Trophoblast cell (in vitro differentiated cells and primary cell): ENCODE results near the gene CERS6.
A peak's percentile ranks its signal among the peaks of the same experiment; 100 is the strongest.

Source experiments
- DNase-seq, 2 donors: peaks; one replicate each; pipeline ENCODE4 v3.0.0-alpha.2; 2016
- H2AFZ ChIP-seq: 2 replicates; pipeline ENCODE4 v1.6.1; 2013; ENCODE audit warnings: low read length, moderate library complexity, mild to moderate bottlenecking; ENCODE audit not compliant: insufficient read depth, poor library complexity
- H2AK5ac ChIP-seq: 2 replicates; pipeline ENCODE4 v1.6.1; 2013; ENCODE audit warnings: mild to moderate bottlenecking, low read length
- H2BK120ac ChIP-seq: 2 replicates; pipeline ENCODE4 v1.6.1; 2013; ENCODE audit warnings: low read length, mild to moderate bottlenecking, moderate library complexity; ENCODE audit not compliant: insufficient read depth, poor library complexity
- H2BK12ac ChIP-seq: 2 replicates; pipeline ENCODE4 v1.6.1; 2013; ENCODE audit warnings: mild to moderate bottlenecking, low read length, moderate library complexity
- H2BK5ac ChIP-seq: 2 replicates; pipeline ENCODE4 v1.6.1; 2013; ENCODE audit warnings: low read length, low read depth, moderate library complexity, mild to moderate bottlenecking; ENCODE audit not compliant: poor library complexity
- H3K14ac ChIP-seq: 2 replicates; pipeline ENCODE4 v1.6.1; 2013; ENCODE audit warnings: mild to moderate bottlenecking, low read length
- H3K18ac ChIP-seq: 2 replicates; pipeline ENCODE4 v1.6.1; 2013; ENCODE audit warnings: mild to moderate bottlenecking, low read length
- H3K23ac ChIP-seq: 2 replicates; pipeline ENCODE4 v1.6.1; 2013; ENCODE audit warnings: low read length
- H3K27ac ChIP-seq: 2 replicates; pipeline ENCODE4 v1.5.1; 2013; ENCODE audit warnings: low read depth, mild to moderate bottlenecking, inconsistent platforms, low read length, moderate library complexity
- H3K27me3 ChIP-seq: 2 replicates; pipeline ENCODE4 v1.6.1; 2013; ENCODE audit warnings: inconsistent platforms, mild to moderate bottlenecking, low read length, moderate library complexity; ENCODE audit not compliant: insufficient read depth
- H3K36me3 ChIP-seq, 2 experiments: 1 replicate in 1 of 2; 2 replicates in 1 of 2; pipeline ENCODE4 v1.6.1; 2013; ENCODE audit warnings: low read length in 2 of 2, mild to moderate bottlenecking in 2 of 2, moderate library complexity in 1 of 2; ENCODE audit not compliant: insufficient read depth in 2 of 2, control insufficient read depth in 1 of 2
- H3K4ac ChIP-seq: 2 replicates; pipeline ENCODE4 v1.6.1; 2013; ENCODE audit warnings: low read depth, mild to moderate bottlenecking, low read length, moderate library complexity
- H3K4me1 ChIP-seq, 2 experiments: 1 replicate in 1 of 2; 2 replicates in 1 of 2; pipeline ENCODE4 v1.6.1; 2013; ENCODE audit warnings: low read length in 2 of 2, mild to moderate bottlenecking in 2 of 2, moderate library complexity in 1 of 2; ENCODE audit not compliant: insufficient read depth in 2 of 2, control insufficient read depth in 1 of 2
- H3K4me2 ChIP-seq: 2 replicates; pipeline ENCODE4 v1.6.1; 2013; ENCODE audit warnings: inconsistent platforms, mild to moderate bottlenecking, low read length, moderate library complexity
- H3K4me3 ChIP-seq: 2 replicates; pipeline ENCODE4 v1.5.1; 2013; ENCODE audit warnings: mild to moderate bottlenecking, low read depth, low read length, inconsistent platforms
- H3K79me1 ChIP-seq: one replicate; pipeline ENCODE4 v1.6.1; 2013; ENCODE audit warnings: low read length
- H3K79me2 ChIP-seq: 2 replicates; pipeline ENCODE4 v1.6.1; 2013; ENCODE audit warnings: low read length, mild to moderate bottlenecking; ENCODE audit not compliant: control insufficient read depth, insufficient read depth, poor library complexity
- H3K9ac ChIP-seq: 2 replicates; pipeline ENCODE4 v1.6.1; 2013; ENCODE audit warnings: mild to moderate bottlenecking, low read length
- H3K9me3 ChIP-seq: 2 replicates; pipeline ENCODE4 v1.6.1; 2013; ENCODE audit warnings: low read depth, mild to moderate bottlenecking, control low read depth, inconsistent platforms, low read length; ENCODE audit not compliant: insufficient read depth
- H4K12ac ChIP-seq: 2 replicates; pipeline ENCODE4 v1.6.1; 2013; ENCODE audit warnings: low read depth, mild to moderate bottlenecking, low read length, moderate library complexity
- H4K8ac ChIP-seq: 2 replicates; pipeline ENCODE4 v1.6.1; 2013; ENCODE audit warnings: low read depth, mild to moderate bottlenecking, low read length, moderate library complexity
- H4K91ac ChIP-seq: one replicate; pipeline ENCODE4 v1.6.1; 2013; ENCODE audit warnings: low read depth, mild to moderate bottlenecking, low read length, moderate library complexity
- WGBS: extraction: QIAGEN DNeasy Blood & Tissue Kit; methylation state at CpG from one replicate; pipeline ENCODE4 v1.1.7; 2013; ENCODE audit warnings: missing lambda C conversion rate; ENCODE audit not compliant: insufficient read length, insufficient coverage; ENCODE audit errors: extremely low coverage; 5-methylcytosine and 5-hydroxymethylcytosine counted together

Gene CERS6

GRCh38 chr2:168683996-168684395 lies 227.9 kb downstream of the CERS6 start:
- DNase-seq, result no peak
- H4K91ac ChIP-seq, result no peak overlapping the region
- no peaks in the 10 kb centered on the region for H3K79me2 ChIP-seq
- H3K36me3 ChIP-seq, result no peaks in the 10 kb centered on the region
- H3K9me3 ChIP-seq, result no peaks in the 10 kb centered on the region
- peaks cover 0 to 3% of the 10 kb centered on the region in 2 experiments for H3K4me1 ChIP-seq
- H3K18ac ChIP-seq, result no peak overlapping the region
- H3K14ac ChIP-seq, result no peak overlapping the region
- no peak overlapping the region for H3K9ac ChIP-seq
- no peak overlapping the region for H3K27ac ChIP-seq
- no peaks in the 10 kb centered on the region for H3K27me3 ChIP-seq
- no peak overlapping the region for H2BK5ac ChIP-seq
- no peak overlapping the region for H4K8ac ChIP-seq
- no peak overlapping the region for H3K23ac ChIP-seq
- H3K4me3 ChIP-seq, result no peak overlapping the region
- H4K12ac ChIP-seq, result no peak overlapping the region
- no peak overlapping the region for H2BK12ac ChIP-seq
- no CpG with 5 or more reads among the region's 1 CpG for WGBS
- H2AFZ ChIP-seq, result no peak overlapping the region
- H2BK120ac ChIP-seq, result no peak overlapping the region
- no peak overlapping the region for H2AK5ac ChIP-seq
- H3K79me1 ChIP-seq, result no peaks in the 10 kb centered on the region
- H3K4ac ChIP-seq, result no peak overlapping the region
- H3K4me2 ChIP-seq, result no peak overlapping the region

- no peaks in the 10 kb centered on the region for H3K79me1 ChIP-seq
- no peak overlapping the region for H3K27ac ChIP-seq
- H4K12ac ChIP-seq, result no peak overlapping the region
- DNase-seq, result no peak
- no peak overlapping the region for H3K14ac ChIP-seq
- no peak overlapping the region for H2AFZ ChIP-seq
- H3K36me3 ChIP-seq, result no peaks in the 10 kb centered on the region
- H3K4me2 ChIP-seq, result no peak overlapping the region
- no CpG with 5 or more reads among the region's 3 CpGs for WGBS
- H3K18ac ChIP-seq, result no peak overlapping the region
- H3K4ac ChIP-seq, result no peak overlapping the region
- no peak overlapping the region for H2AK5ac ChIP-seq
- no peaks in the 10 kb centered on the region for H3K27me3 ChIP-seq
- H3K4me1 ChIP-seq, result peaks cover 0 to 3% of the 10 kb centered on the region in 2 experiments
- H3K79me2 ChIP-seq, result no peaks in the 10 kb centered on the region
- no peak overlapping the region for H4K91ac ChIP-seq
- no peak overlapping the region for H2BK5ac ChIP-seq
- no peak overlapping the region for H3K4me3 ChIP-seq
- H2BK120ac ChIP-seq, result no peak overlapping the region
- no peak overlapping the region for H2BK12ac ChIP-seq
- H3K9ac ChIP-seq, result no peak overlapping the region
- no peaks in the 10 kb centered on the region for H3K9me3 ChIP-seq
- H4K8ac ChIP-seq, result no peak overlapping the region
- no peak overlapping the region for H3K23ac ChIP-seq
These were observed 229.0 kb downstream of the CERS6 start for GRCh38 chr2:168684921-168685599.

- no CpG with 5 or more reads among the region's 17 CpGs for WGBS
- no peaks in the 10 kb centered on the region for H3K79me1 ChIP-seq
- H3K4me3 ChIP-seq, result no peak overlapping the region
These were observed 229.8 kb downstream of the CERS6 start for GRCh38 chr2:168685600-168686451.

GRCh38 chr2:168686452-168687191 lies 230.6 kb downstream of the CERS6 start:
- Histone ChIP-seq H2BK120ac (no peak overlapping the region), H3K4ac (no peak overlapping the region), H3K14ac (no peak overlapping the region), H3K9me3 (no peaks in the 10 kb centered on the region), H2BK5ac (no peak overlapping the region), H4K12ac (no peak overlapping the region), H2BK12ac (no peak overlapping the region), H2AFZ (no peak overlapping the region), H3K23ac (no peak overlapping the region), H3K79me2 (no peaks in the 10 kb centered on the region), H3K18ac (no peak overlapping the region), H4K8ac (no peak overlapping the region), H3K27ac (no peak overlapping the region), H3K4me2 (no peak overlapping the region), H4K91ac (no peak overlapping the region), H3K4me1 (peaks cover 0 to 5% of the 10 kb centered on the region in 2 experiments), H2AK5ac (no peak overlapping the region), H3K4me3 (no peak overlapping the region), H3K79me1 (no peaks in the 10 kb centered on the region), H3K9ac (no peak overlapping the region), H3K36me3 (no peaks in the 10 kb centered on the region), H3K27me3 (no peaks in the 10 kb centered on the region)
- no CpG with 5 or more reads among the region's 4 CpGs for WGBS
- DNase-seq, result peak; percentile 36 to 63

More at GRCh38 chr2:168685600-168686451, 229.8 kb downstream of the CERS6 start:
- Histone ChIP-seq H4K8ac (no peak overlapping the region), H3K36me3 (no peaks in the 10 kb centered on the region), H2BK5ac (no peak overlapping the region), H3K18ac (no peak overlapping the region), H2BK12ac (no peak overlapping the region), H3K4me1 (peaks cover 0 to 3% of the 10 kb centered on the region in 2 experiments), H3K9me3 (no peaks in the 10 kb centered on the region), H3K27ac (no peak overlapping the region), H3K27me3 (no peaks in the 10 kb centered on the region), H3K9ac (no peak overlapping the region), H3K14ac (no peak overlapping the region), H4K12ac (no peak overlapping the region), H3K4me2 (no peak overlapping the region), H2BK120ac (no peak overlapping the region), H2AK5ac (no peak overlapping the region), H2AFZ (no peak overlapping the region), H3K79me2 (no peaks in the 10 kb centered on the region), H3K4ac (no peak overlapping the region), H4K91ac (no peak overlapping the region), H3K23ac (no peak overlapping the region)
- DNase-seq, result peak; percentile 85 to 90
